GM19099 (cell line): ENCODE data around the gene MX2.

Experiments
- POLR2A ChIP-seq: IDR thresholded peaks from 3 replicates; pipeline ENCODE4 v1.6.1; 2011; ENCODE audit warnings: low read depth; ENCODE audit not compliant: insufficient read length; ENCODE audit errors: extremely low read depth

Gene MX2

GRCh38 chr21:41426676-41427404 lies 65.0 kb downstream of the MX2 start:
- peak; percentile 22 for TF ChIP-seq POLR2A

- TF ChIP-seq POLR2A: peak; percentile 7
Observed at GRCh38 chr21:41427556-41427955, 65.7 kb downstream of the MX2 start.

GRCh38 chr21:41428311-41428710 lies 66.5 kb downstream of the MX2 start:
- no peak for TF ChIP-seq POLR2A

GRCh38 chr21:41428847-41429246 lies 67.0 kb downstream of the MX2 start:
- TF ChIP-seq POLR2A: no peak

- TF ChIP-seq POLR2A: no peak
Observed at GRCh38 chr21:41429305-41429704, 67.5 kb downstream of the MX2 start.

GRCh38 chr21:41429925-41430491 lies 68.2 kb downstream of the MX2 start:
- no peak for TF ChIP-seq POLR2A

GRCh38 chr21:41431788-41432548 lies 70.1 kb downstream of the MX2 start:
- peak; percentile 48 for TF ChIP-seq POLR2A

GRCh38 chr21:41432562-41433460 lies 71.0 kb downstream of the MX2 start:
- no peak for TF ChIP-seq POLR2A

GRCh38 chr21:41433566-41433965 lies 71.7 kb downstream of the MX2 start:
- TF ChIP-seq POLR2A: no peak

GRCh38 chr21:41435706-41436105 lies 73.9 kb downstream of the MX2 start:
- no peak for TF ChIP-seq POLR2A

- no peak for TF ChIP-seq POLR2A
Observed at GRCh38 chr21:41437729-41438128, 75.9 kb downstream of the MX2 start.

GRCh38 chr21:41438425-41439113 lies 76.7 kb downstream of the MX2 start:
- peak; percentile 5 for TF ChIP-seq POLR2A

GRCh38 chr21:41439248-41439647 lies 77.4 kb downstream of the MX2 start:
- TF ChIP-seq POLR2A: no peak

GRCh38 chr21:41441546-41441945 lies 79.7 kb downstream of the MX2 start:
- peak; percentile 14 for TF ChIP-seq POLR2A

GRCh38 chr21:41442481-41443186 lies 80.8 kb downstream of the MX2 start:
- TF ChIP-seq POLR2A: no peak
